IMR-90 (cell line): ENCODE measurements around the gene PDS5B. TPM values are rescaled to one million over a fixed set of nuclear protein-coding genes. Genes with fewer than 3 reads are reported as not detected.

Experiments used
- ATAC-seq: fragments of 200-7000 bp; cut with Tn5 transposase; 2 replicates; pipeline ENCODE4 v1.9.1; 2020; ENCODE audit warnings: low read depth, mild to moderate bottlenecking, moderate library complexity
- BruUV-seq: library from RNA; stranded (reverse); fragments of 400-500 nt; replicated peaks from 2 replicates; lab custom pipeline; 2021; lab: Mats Ljungman, UMichigan
- CTCF ChIA-PET: fragments of 300-600 bp; formaldehyde crosslinking; extraction: SDS; loops from one replicate; lab custom pipeline; 2021; ENCODE audit warnings: antibody characterized with exemption; lab: Yijun Ruan, JAX
- POLR2A ChIA-PET: fragments of 300-600 bp; sonication (Branson Sonifier 250); formaldehyde crosslinking; loops from one replicate; lab custom pipeline; 2022; ENCODE audit warnings: antibody characterized with exemption; ENCODE audit not compliant: unreplicated experiment; lab: Charles Lee
- DNase-seq: peaks from one replicate; pipeline ENCODE4 v3.0.0; 2013
- H2AFZ ChIP-seq: replicated peaks from 2 replicates; pipeline ENCODE3; 2013; ENCODE audit warnings: low read length, mild to moderate bottlenecking; ENCODE audit not compliant: poor library complexity
- H2AK5ac ChIP-seq: 2 replicates; pipeline ENCODE4 v1.6.1; 2013; ENCODE audit warnings: low read depth, low read length, inconsistent platforms
- H2AK9ac ChIP-seq: replicated peaks from 2 replicates; pipeline ENCODE3; 2013; ENCODE audit warnings: mild to moderate bottlenecking, low read depth, low read length, moderate library complexity; ENCODE audit not compliant: poor library complexity
- H2BK120ac ChIP-seq: 2 replicates; pipeline ENCODE4 v1.6.1; 2013; ENCODE audit warnings: low read depth, low read length, inconsistent platforms
- H2BK15ac ChIP-seq: 3 replicates; pipeline ENCODE4 v1.6.1; 2013; ENCODE audit warnings: low read depth, low read length, inconsistent platforms
- H2BK20ac ChIP-seq: 2 replicates; pipeline ENCODE4 v1.6.1; 2013; ENCODE audit warnings: low read depth, mild to moderate bottlenecking, inconsistent platforms, low read length, moderate library complexity
- H2BK5ac ChIP-seq: 2 replicates; pipeline ENCODE4 v1.6.1; 2013; ENCODE audit warnings: mild to moderate bottlenecking, low read depth, low read length, inconsistent platforms; ENCODE audit not compliant: poor library complexity, severe bottlenecking
- H3K14ac ChIP-seq: replicated peaks from 2 replicates; pipeline ENCODE4 v1.6.1; 2013; ENCODE audit warnings: low read depth, low read length, inconsistent platforms
- H3K18ac ChIP-seq: 2 replicates; pipeline ENCODE4 v1.6.1; 2013; ENCODE audit warnings: low read depth, low read length, control low read depth
- H3K23ac ChIP-seq: 2 replicates; pipeline ENCODE4 v1.6.1; 2013; ENCODE audit warnings: low read depth, low read length, inconsistent platforms
- H3K27ac ChIP-seq: 2 replicates; pipeline ENCODE4 v1.5.1; 2013; ENCODE audit warnings: mild to moderate bottlenecking, control low read depth, low read length; ENCODE audit not compliant: insufficient read depth
- H3K27me3 ChIP-seq: 2 replicates; pipeline ENCODE4 v1.6.1; 2013; ENCODE audit warnings: low read length; ENCODE audit not compliant: control insufficient read depth, insufficient read depth
- H3K36me3 ChIP-seq: 2 replicates; pipeline ENCODE4 v1.6.1; 2013; ENCODE audit warnings: low read length, mixed read lengths; ENCODE audit not compliant: control insufficient read depth, insufficient read depth
- H3K4ac ChIP-seq: 2 replicates; pipeline ENCODE4 v1.6.1; 2013; ENCODE audit warnings: low read depth, low read length, inconsistent platforms
- H3K4me1 ChIP-seq: 2 replicates; pipeline ENCODE4 v1.6.1; 2013; ENCODE audit warnings: low read length, mixed read lengths; ENCODE audit not compliant: control insufficient read depth, insufficient read depth
- H3K4me2 ChIP-seq: 2 replicates; pipeline ENCODE4 v1.6.1; 2013; ENCODE audit warnings: low read depth, mild to moderate bottlenecking, control low read depth, low read length, moderate library complexity
- H3K4me3 ChIP-seq: 2 replicates; pipeline ENCODE4 v1.5.1; 2013; ENCODE audit warnings: low read depth, mild to moderate bottlenecking, control low read depth, low read length, moderate library complexity; ENCODE audit not compliant: insufficient read depth
- H3K56ac ChIP-seq: 2 replicates; pipeline ENCODE4 v1.6.1; 2013; ENCODE audit warnings: low read length, inconsistent platforms; ENCODE audit not compliant: insufficient read depth; ENCODE audit errors: extremely low read depth
- H3K79me1 ChIP-seq, 2 experiments: 2 replicates each; pipeline ENCODE4 v1.6.1; 2013; ENCODE audit warnings: low read length in 2 of 2, inconsistent platforms in 1 of 2, low read depth in 1 of 2
- H3K9ac ChIP-seq: 2 replicates; pipeline ENCODE4 v1.6.1; 2013; ENCODE audit warnings: low read depth, low read length, control low read depth
- H3K9me1 ChIP-seq: 2 replicates; pipeline ENCODE4 v1.6.1; 2013; ENCODE audit warnings: low read length, inconsistent platforms; ENCODE audit not compliant: insufficient read depth
- H3K9me3 ChIP-seq: 2 replicates; pipeline ENCODE4 v1.6.1; 2013; ENCODE audit warnings: low read length; ENCODE audit not compliant: control insufficient read depth, insufficient read depth
- H4K20me1 ChIP-seq: 2 replicates; pipeline ENCODE4 v1.6.1; 2013; ENCODE audit warnings: low read length, inconsistent platforms; ENCODE audit not compliant: insufficient read depth
- H4K5ac ChIP-seq: 2 replicates; pipeline ENCODE4 v1.6.1; 2013; ENCODE audit warnings: mild to moderate bottlenecking, low read depth, low read length, control low read depth
- H4K8ac ChIP-seq, 2 experiments: 2 replicates each; pipeline ENCODE4 v1.6.1; 2013; ENCODE audit warnings: low read depth in 2 of 2, low read length in 2 of 2, control low read depth in 1 of 2, inconsistent platforms in 1 of 2
- H4K91ac ChIP-seq: 2 replicates; pipeline ENCODE4 v1.6.1; 2013; ENCODE audit warnings: low read depth, low read length, inconsistent platforms; ENCODE audit not compliant: insufficient read depth
- BHLHE40 ChIP-seq: fragments of 150-350 bp; IDR thresholded peaks from 2 replicates; pipeline ENCODE4 v1.6.1; 2016; ENCODE audit warnings: mild to moderate bottlenecking, low read depth, low read length
- CEBPB ChIP-seq: IDR thresholded peaks from 2 replicates; pipeline ENCODE4 v1.6.1; 2012; ENCODE audit warnings: low read depth, low read length, improper control_type of control experiment
- CHD1 ChIP-seq: IDR thresholded peaks from 2 replicates; pipeline ENCODE4 v1.6.1; 2012; ENCODE audit warnings: low read depth, low read length, improper control_type of control experiment
- CTCF ChIP-seq: conservative IDR thresholded peaks from 2 replicates; pipeline ENCODE4 v1.5.1; 2012; ENCODE audit warnings: mild to moderate bottlenecking, low read depth, low read length, improper control_type of control experiment
- ELK1 ChIP-seq: fragments of 150-350 bp; IDR thresholded peaks from 2 replicates; pipeline ENCODE4 v1.6.1; 2016; ENCODE audit warnings: low read depth, mild to moderate bottlenecking, low read length, moderate library complexity, borderline replicate concordance
- FOS ChIP-seq: fragments of 150-350 bp; IDR thresholded peaks from 2 replicates; pipeline ENCODE4 v1.6.1; 2016; ENCODE audit warnings: low read depth, low read length
- MAFK ChIP-seq: IDR thresholded peaks from 2 replicates; pipeline ENCODE4 v1.6.1; 2012; ENCODE audit warnings: low read depth, low read length, improper control_type of control experiment
- MAZ ChIP-seq: IDR thresholded peaks from 2 replicates; pipeline ENCODE4 v1.6.1; 2012; ENCODE audit warnings: low read depth, mild to moderate bottlenecking, low read length, improper control_type of control experiment, moderate library complexity, borderline replicate concordance
- MXI1 ChIP-seq: IDR thresholded peaks from 2 replicates; pipeline ENCODE4 v1.6.1; 2012; ENCODE audit warnings: low read depth, mild to moderate bottlenecking, low read length, moderate library complexity, borderline replicate concordance
- NFE2L2 ChIP-seq: fragments of 150-350 bp; IDR thresholded peaks from 2 replicates; pipeline ENCODE4 v1.6.1; 2016; ENCODE audit warnings: low read depth, mild to moderate bottlenecking, low read length
- POLR2A ChIP-seq: IDR thresholded peaks from 2 replicates; pipeline ENCODE4 v1.6.1; 2012; ENCODE audit warnings: mild to moderate bottlenecking, low read depth, low read length
- RAD21 ChIP-seq: IDR thresholded peaks from 2 replicates; pipeline ENCODE4 v1.6.1; 2012; ENCODE audit warnings: low read length, improper control_type of control experiment
- RCOR1 ChIP-seq: IDR thresholded peaks from 2 replicates; pipeline ENCODE4 v1.6.1; 2012; ENCODE audit warnings: mild to moderate bottlenecking, low read length, improper control_type of control experiment; ENCODE audit not compliant: insufficient replicate concordance
- RFX5 ChIP-seq: IDR thresholded peaks from 2 replicates; pipeline ENCODE4 v1.8.0; 2012; ENCODE audit warnings: low read depth, mild to moderate bottlenecking, low read length, moderate library complexity
- SMC3 ChIP-seq: fragments of 150-350 bp; IDR thresholded peaks from 2 replicates; pipeline ENCODE4 v1.6.1; 2016; ENCODE audit warnings: low read depth, mild to moderate bottlenecking, antibody characterized with exemption, low read length, moderate library complexity
- WGBS, 2 experiments: methylation state at CpG; one replicate each; pipeline versions ENCODE4 v1.1.5 to v1.1.7; 2013; ENCODE audit warnings: missing lambda C conversion rate in 2 of 2; ENCODE audit not compliant: insufficient read length in 1 of 2; ENCODE audit errors: extremely low coverage in 2 of 2; 5-methylcytosine and 5-hydroxymethylcytosine counted together
- dilution Hi-C: fragments of 300-500 bp; cut with HindIII; formaldehyde crosslinking; loops from one replicate; pipeline ENCODE4 v1.14.3; 2018; ENCODE audit warnings: low sequenced_read_pairs; ENCODE audit not compliant: unreplicated experiment
- in situ Hi-C: fragments of 300-500 bp; cut with MboI; formaldehyde crosslinking; loops from 3 replicates; pipeline ENCODE4 v1.14.3; 2019; ENCODE audit warnings: low sequenced_read_pairs, inconsistent platforms, mixed read lengths
- intact Hi-C: fragments of 100-400 bp; cut with micrococcal nuclease; formaldehyde crosslinking; loops from 2 replicates; pipeline ENCODE4 v1.10.0; 2022
- polyA plus RNA-seq, 3 experiments: library from polyadenylated mRNA; depleted of rRNA; stranded (reverse); fragments of >200 nt; gene quantifications; 2 replicates each; pipeline ENCODE4 v1.2.3, GENCODE V29; 2012; ENCODE audit warnings: low replicate concordance in 1 of 3
- total RNA-seq: library from RNA; depleted of rRNA; stranded (reverse); fragments of >200 nt; gene quantifications from 2 replicates; pipeline ENCODE4 v1.2.3, GENCODE V29; 2012

The PDS5B gene
- total and polyA plus RNA-seq, 2 of the 4 experiments (the other 2 are of a cell fraction) = 6.2 to 20.1 TPM

DNA sequence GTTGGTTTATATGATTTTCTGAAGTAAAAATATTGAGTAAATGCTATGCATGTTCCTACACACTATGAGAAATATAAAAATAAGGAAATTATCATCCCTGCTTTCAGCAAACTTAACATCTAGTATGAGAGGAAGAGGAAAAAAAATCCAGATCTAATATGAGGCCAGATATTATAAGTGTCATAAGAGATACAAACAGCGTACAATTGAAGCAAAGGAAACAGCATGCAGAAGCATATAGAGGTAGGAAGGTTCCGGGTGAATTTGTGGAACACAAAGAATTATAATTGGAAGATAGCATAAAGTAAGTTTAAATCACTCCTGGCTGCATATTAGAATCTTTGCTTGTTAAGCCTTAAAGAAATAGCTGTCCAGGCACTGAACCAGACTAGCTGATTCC is 88.3 kb downstream of the PDS5B start:
- H3K4ac ChIP-seq = no peak overlapping the region
- WGBS, 2 experiments = 80% methylated on average over 1 of the region's 2 CpGs; no CpG with 5 or more reads in 1 of the 2 experiments

More for the DNA sequence above, 88.3 kb downstream of the PDS5B start:
- Histone ChIP-seq H3K14ac (no peak overlapping the region), H3K4me3 (no peak overlapping the region), H3K23ac (no peak overlapping the region), H2BK20ac (no peak overlapping the region), H3K18ac (no peak overlapping the region), H3K9me3 (no peaks in the 10 kb centered on the region), H3K4me2 (no peak overlapping the region), H3K4me1 (no peaks in the 10 kb centered on the region), H3K27ac (no peak overlapping the region), H3K56ac (no peak overlapping the region), H4K5ac (no peak overlapping the region), H3K36me3 (peaks cover 8% of the 10 kb centered on the region), H4K91ac (no peak overlapping the region), H4K20me1 (no peaks in the 10 kb centered on the region), H4K8ac (no peak overlapping the region), H2BK120ac (no peak overlapping the region), H2AK9ac (no peak overlapping the region), H2BK15ac (no peak overlapping the region), H3K79me1 (peaks cover under 1 to 5% of the 10 kb centered on the region in 2 experiments; a peak in 2 of 4 replicates), H2BK5ac (no peak overlapping the region), H2AFZ (no peak overlapping the region), H3K27me3 (no peaks in the 10 kb centered on the region), H3K9ac (no peak overlapping the region), H2AK5ac (no peak overlapping the region), H3K9me1 (no peaks in the 10 kb centered on the region)
- in situ Hi-C loops (no loop called here), intact Hi-C loops (no loop called here), dilution Hi-C loops (no loop called here)
- TF ChIP-seq ELK1 (no peak), FOS (no peak), MAFK (no peak), CTCF (no peak), RCOR1 (no peak), CHD1 (no peak), BHLHE40 (no peak), SMC3 (no peak), CEBPB (no peak), RAD21 (no peak), POLR2A (no peak), NFE2L2 (no peak), MAZ (no peak), RFX5 (no peak), MXI1 (no peak)
- POLR2A ChIA-PET = no interaction called here
- BruUV-seq = no TSS peak
- CTCF ChIA-PET = interaction anchor here (0.6 kb wide), 1 partner anchor 12 kb away, joined by 3 read pairs; no protein-coding TSS in a partner anchor
- ATAC-seq = no peak
- no peak for DNase-seq
